ENCODE measurements around the gene HCLS1. TPM values are rescaled to one million over a fixed set of nuclear protein-coding genes. Genes with fewer than 3 reads are reported as not detected.

HCLS1 gene
- total RNA-seq, 4 donors from 2014 or later: 64.7 to 99.3 (median 83.0) TPM

- H3K27me3 ChIP-seq: no peaks in the 10 kb centered on the region
- no peak overlapping the region for H3K27ac ChIP-seq
- H3K4me3 ChIP-seq: no peak overlapping the region
- H3K36me3 ChIP-seq: peaks cover 0 to 5% (median 0%) of the 10 kb centered on the region in 3 donors
- DNase-seq (ENCODE audit: low spot score in 2 of 2): no peak
- 70 to 72% methylated on average over 6 of the region's 6 CpGs for WGBS, 2 donors
- no peaks in the 10 kb centered on the region for H3K4me1 ChIP-seq
- TF ChIP-seq, protein P1, sequence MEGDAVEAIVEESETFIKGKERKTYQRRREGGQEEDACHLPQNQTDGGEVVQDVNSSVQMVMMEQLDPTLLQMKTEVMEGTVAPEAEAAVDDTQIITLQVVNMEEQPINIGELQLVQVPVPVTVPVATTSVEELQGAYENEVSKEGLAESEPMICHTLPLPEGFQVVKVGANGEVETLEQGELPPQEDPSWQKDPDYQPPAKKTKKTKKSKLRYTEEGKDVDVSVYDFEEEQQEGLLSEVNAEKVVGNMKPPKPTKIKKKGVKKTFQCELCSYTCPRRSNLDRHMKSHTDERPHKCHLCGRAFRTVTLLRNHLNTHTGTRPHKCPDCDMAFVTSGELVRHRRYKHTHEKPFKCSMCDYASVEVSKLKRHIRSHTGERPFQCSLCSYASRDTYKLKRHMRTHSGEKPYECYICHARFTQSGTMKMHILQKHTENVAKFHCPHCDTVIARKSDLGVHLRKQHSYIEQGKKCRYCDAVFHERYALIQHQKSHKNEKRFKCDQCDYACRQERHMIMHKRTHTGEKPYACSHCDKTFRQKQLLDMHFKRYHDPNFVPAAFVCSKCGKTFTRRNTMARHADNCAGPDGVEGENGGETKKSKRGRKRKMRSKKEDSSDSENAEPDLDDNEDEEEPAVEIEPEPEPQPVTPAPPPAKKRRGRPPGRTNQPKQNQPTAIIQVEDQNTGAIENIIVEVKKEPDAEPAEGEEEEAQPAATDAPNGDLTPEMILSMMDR (IDR thresholded peaks at IDR 0.05): no peak
- TF ChIP-seq EP300 (IDR thresholded peaks at IDR 0.05): peak; percentile 16 to 56
- H3K9me3 ChIP-seq: no peaks in the 10 kb centered on the region
Observed at GRCh38 chr3:121648219-121648958, 12.3 kb downstream of the HCLS1 start.

DNA sequence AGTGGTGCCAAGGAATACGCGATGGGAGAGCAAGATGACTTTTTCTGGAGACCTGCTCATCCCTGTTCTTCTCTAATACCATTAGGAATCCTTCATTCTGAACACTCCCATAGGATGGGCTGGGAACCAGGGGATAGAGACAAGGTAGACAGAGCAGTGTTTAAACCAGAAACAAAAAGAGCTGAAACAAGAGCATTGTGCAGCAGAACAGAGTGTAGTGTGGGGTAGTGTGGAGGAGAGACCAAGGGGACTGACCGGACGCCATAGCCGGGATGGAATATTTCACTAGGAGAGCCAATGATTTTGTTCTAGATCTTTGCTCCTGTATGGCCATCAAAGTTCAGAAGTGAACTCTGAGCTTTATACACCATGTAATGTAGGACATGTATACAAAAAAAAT is 15.6 kb downstream of the HCLS1 start:
- TF ChIP-seq EP300 (IDR thresholded peaks at IDR 0.05): no peak
- TF ChIP-seq, protein P1 (IDR thresholded peaks at IDR 0.05): no peak
- no peak for TF ChIP-seq POLR2A (IDR thresholded peaks at IDR 0.05)
- peaks cover 0 to 13% (median 0%) of the 10 kb centered on the region in 3 donors for H3K36me3 ChIP-seq
- 94% methylated on average over 5 of the region's 5 CpGs for WGBS, 2 donors
- H3K9me3 ChIP-seq: no peaks in the 10 kb centered on the region
- no peak overlapping the region for H3K4me3 ChIP-seq
- H3K4me1 ChIP-seq: no peaks in the 10 kb centered on the region
- H3K27ac ChIP-seq: no peak overlapping the region
- H3K27me3 ChIP-seq: no peaks in the 10 kb centered on the region
- no peak for DNase-seq (ENCODE audit: low spot score in 2 of 2)

DNA sequence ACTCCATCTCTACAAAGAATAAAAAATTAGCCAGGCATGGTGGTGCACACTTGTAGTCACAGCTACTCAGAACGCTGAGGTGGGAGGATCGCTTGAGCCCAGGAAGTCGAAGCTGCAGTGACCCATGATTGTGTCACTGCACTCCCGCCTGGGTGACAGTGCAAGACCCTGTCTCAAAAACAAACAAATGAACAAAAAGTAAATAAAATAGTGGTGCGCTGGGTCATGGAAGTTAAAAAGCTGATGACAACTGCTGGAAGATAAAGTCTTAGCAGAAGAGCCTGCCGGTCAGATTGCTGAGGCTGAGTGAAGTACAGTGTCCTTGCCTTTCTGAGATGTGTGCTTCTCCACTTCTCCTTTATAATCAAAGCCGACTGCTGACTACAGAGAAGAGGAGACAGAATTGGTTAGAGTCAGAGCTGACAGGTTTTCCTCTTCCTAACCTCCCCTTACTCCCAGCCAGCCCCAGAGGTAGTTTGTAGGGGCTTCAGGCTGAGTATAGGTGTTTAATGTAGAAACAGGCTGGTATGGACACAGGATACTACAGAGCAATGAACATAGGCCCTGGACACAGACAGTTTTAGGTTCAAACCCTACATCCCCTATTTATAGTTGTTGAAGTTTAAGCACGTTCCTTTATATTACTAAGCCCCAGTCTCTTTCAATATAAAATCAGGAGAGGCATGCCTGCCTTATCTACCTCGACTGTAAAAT is 17.9 kb downstream of the HCLS1 start:
- Histone ChIP-seq H3K36me3 (peaks cover 0 to 13% (median 0%) of the 10 kb centered on the region in 3 donors), H3K9me3 (no peaks in the 10 kb centered on the region), H3K4me1 (no peaks in the 10 kb centered on the region), H3K4me3 (no peak overlapping the region), H3K27ac (no peak overlapping the region), H3K27me3 (no peaks in the 10 kb centered on the region)
- no peak for DNase-seq (ENCODE audit: low spot score in 2 of 2)
- no peak for TF ChIP-seq POLR2A (IDR thresholded peaks at IDR 0.05)
- WGBS, 2 donors: 82 to 83% methylated on average over 9 of the region's 9 CpGs

DNA sequence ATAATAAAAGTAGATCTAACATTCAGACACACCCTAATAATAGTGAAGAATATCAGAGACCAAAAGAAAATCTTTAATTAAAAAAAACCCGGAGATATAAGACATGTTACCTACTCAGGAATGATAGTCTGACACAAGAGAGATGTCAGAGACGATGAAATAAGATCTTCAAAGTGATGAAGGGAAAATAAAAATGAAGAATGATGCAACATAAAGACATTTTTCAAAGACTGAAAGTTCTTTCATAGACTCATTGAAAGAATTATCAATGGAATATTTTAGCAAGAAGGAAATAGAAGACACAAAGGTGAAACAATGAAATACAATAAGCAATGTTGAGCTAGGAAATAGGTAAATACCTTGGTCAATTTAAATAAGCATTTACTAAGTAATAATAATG is 19.6 kb downstream of the HCLS1 start:
- Histone ChIP-seq H3K9me3 (no peaks in the 10 kb centered on the region), H3K27ac (no peak overlapping the region), H3K4me1 (no peaks in the 10 kb centered on the region), H3K4me3 (no peak overlapping the region), H3K36me3 (peaks cover 0 to 16% (median 0%) of the 10 kb centered on the region in 3 donors), H3K27me3 (no peaks in the 10 kb centered on the region)
- TF ChIP-seq POLR2A (IDR thresholded peaks at IDR 0.05) (no peak), EP300 (IDR thresholded peaks at IDR 0.05) (no peak)
- TF ChIP-seq, protein P1 (IDR thresholded peaks at IDR 0.05): no peak
- 95% methylated on average over 2 of the region's 2 CpGs for WGBS, 2 donors
- DNase-seq (ENCODE audit: low spot score in 2 of 2): no peak

GRCh38 chr3:121637922-121638321 is 22.8 kb downstream of the HCLS1 start:
- Histone ChIP-seq H3K36me3 (peaks cover 0 to 38% (median 5%) of the 10 kb centered on the region in 3 donors), H3K27ac (no peak overlapping the region), H3K9me3 (no peaks in the 10 kb centered on the region), H3K4me1 (no peaks in the 10 kb centered on the region), H3K4me3 (no peak overlapping the region), H3K27me3 (no peaks in the 10 kb centered on the region)
- no peak for DNase-seq (ENCODE audit: low spot score in 2 of 2)
- TF ChIP-seq POLR2A (IDR thresholded peaks at IDR 0.05): no peak
- no peak for TF ChIP-seq EP300 (IDR thresholded peaks at IDR 0.05)
- TF ChIP-seq, protein P1 (IDR thresholded peaks at IDR 0.05): no peak
- WGBS, 2 donors: 85 to 100% methylated on average over 1 of the region's 1 CpG

Data from tibial nerve (tissue), 4 donors.